K562 (cell line): Measurements from ENCODE around the gene B3GNT9. TPM values are rescaled to one million over a fixed set of nuclear protein-coding genes. Genes with fewer than 3 reads are reported as not detected.

Experiments used
- BRF1 ChIP-seq: IDR thresholded peaks from 3 replicates; pipeline ENCODE4 v1.6.1; 2011; ENCODE audit warnings: borderline replicate concordance, mild to moderate bottlenecking; ENCODE audit not compliant: insufficient read length; ENCODE audit errors: extremely low read depth
- CC2D1A ChIP-seq: fragments of 450-650 bp; IDR thresholded peaks from 2 replicates; pipeline ENCODE4 v1.6.1; 2017; ENCODE audit warnings: mild to moderate bottlenecking
- CXXC5 ChIP-seq: fragments of 250-450 bp; sonication (Bioruptor Pico); IDR thresholded peaks from 2 replicates; pipeline ENCODE4 v1.8.0; 2022; ENCODE audit warnings: inconsistent platforms, mild to moderate bottlenecking, moderate library complexity
- E4F1 ChIP-seq: fragments of 250-450 bp; sonication (Bioruptor Pico); IDR thresholded peaks from 2 replicates; pipeline ENCODE4 v1.5.0; 2021; ENCODE audit warnings: mild to moderate bottlenecking, borderline replicate concordance
- HDAC2 ChIP-seq: fragments of 450-650 bp; IDR thresholded peaks from 2 replicates; pipeline ENCODE4 v1.6.1; 2016; ENCODE audit warnings: mild to moderate bottlenecking
- NFIC ChIP-seq: fragments of 450-650 bp; IDR thresholded peaks from 2 replicates; pipeline ENCODE4 v1.6.1; 2017; ENCODE audit warnings: mild to moderate bottlenecking, inconsistent platforms
- NFIX ChIP-seq: fragments of 250-450 bp; sonication (Bioruptor Pico); IDR thresholded peaks from 2 replicates; pipeline ENCODE4 v1.4.0; 2020; ENCODE audit warnings: low read depth, mild to moderate bottlenecking, moderate library complexity
- NR4A1 ChIP-seq, 2 experiments: fragments of 250-450 bp in 1 of 2; fragments of 450-650 bp in 1 of 2; sonication (Bioruptor Pico) in 1 of 2; IDR thresholded peaks; 2 replicates each; pipeline versions ENCODE4 v1.4.0 to v1.6.1; 2016 to 2020; ENCODE audit warnings: mild to moderate bottlenecking in 2 of 2, missing compliant biosample characterization in 1 of 2, missing genetic modification characterization in 1 of 2, moderate library complexity in 1 of 2
- PHTF2 ChIP-seq: fragments of 250-450 bp; sonication (Bioruptor Pico); IDR thresholded peaks from 2 replicates; pipeline ENCODE4 v1.5.0; 2021; ENCODE audit warnings: mild to moderate bottlenecking
- POLR2A ChIP-seq: fragments of 450-650 bp; conservative IDR thresholded peaks from 2 replicates; pipeline ENCODE4 v1.6.1; 2016
- WHSC1 ChIP-seq: IDR thresholded peaks from one replicate; pipeline ENCODE4 v1.6.1; 2012; ENCODE audit warnings: low read length, control low read depth, inconsistent platforms
- ZNF347 ChIP-seq: fragments of 450-650 bp; formaldehyde crosslinking; IDR thresholded peaks from 2 replicates; pipeline ENCODE4 v1.4.0; 2020; ENCODE audit warnings: low read depth, mild to moderate bottlenecking, moderate library complexity
- ZNF778 ChIP-seq: fragments of 450-650 bp; formaldehyde crosslinking; IDR thresholded peaks from 2 replicates; pipeline ENCODE4 v1.4.0; 2020; ENCODE audit warnings: mild to moderate bottlenecking, moderate library complexity
- polyA plus RNA-seq, 8 experiments: library from polyadenylated mRNA; depleted of rRNA in 4 of 8; stranded (reverse) in 5 of 8; unstranded in 3 of 8; fragments of >200 nt; fragmentation: Nextera tagmentation in 2 of 8; fragmentation: Illumina TruSeq in 1 of 8; extraction: Ambion mirVana in 2 of 8; extraction: Trizol in 1 of 8; gene quantifications; 2 replicates each; pipeline versions ENCODE4 v1.2.1 to v1.2.3, GENCODE V29; 2011 to 2014; ENCODE audit warnings: inconsistent platforms in 1 of 8, missing spikeins in 1 of 8
- total RNA-seq, 7 experiments: library from RNA; depleted of rRNA in 6 of 7; stranded (reverse); fragments of >200 nt in 6 of 7; fragmentation: Illumina TruSeq in 2 of 7; extraction: Trizol in 2 of 7; gene quantifications; 2 replicates each; pipeline versions ENCODE4 v1.2.1 to v1.2.3, GENCODE V29; 2011 to 2021; ENCODE audit warnings: low replicate concordance in 1 of 7
- TF ChIP-seq, protein P1 (sequence below): fragments of 450-650 bp; IDR thresholded peaks from 2 replicates; pipeline ENCODE4 v1.7.0; 2016; ENCODE audit warnings: borderline replicate concordance
- TF ChIP-seq, protein P2 (sequence below), 2 experiments: fragments of 450-650 bp; IDR thresholded peaks; 2 replicates each; pipeline ENCODE4 v1.6.1; 2018; ENCODE audit warnings: mild to moderate bottlenecking in 2 of 2, low read depth in 1 of 2; ENCODE audit not compliant: partially characterized antibody in 2 of 2
- TF ChIP-seq, protein P3 (sequence below): fragments of 250-450 bp; sonication (Bioruptor Pico); IDR thresholded peaks from 2 replicates; pipeline ENCODE4 v1.4.0; 2020; ENCODE audit warnings: mild to moderate bottlenecking

B3GNT9 gene
- total and polyA plus RNA-seq, 9 of the 15 experiments (the other 6 are each of a cell fraction or from before 2014, with no cell fraction given): 0.01 to 1.8 (median 1.1) TPM; not detected in 1

- TF ChIP-seq HDAC2: no peak
- no peak for TF ChIP-seq CC2D1A
- TF ChIP-seq NR4A1 (CRISPR knock-in tag; IDR thresholded peaks at IDR 0.05): no peak
- no peak for TF ChIP-seq NR4A1 (tag; IDR thresholded peaks at IDR 0.05)
- TF ChIP-seq PHTF2: no peak
- TF ChIP-seq E4F1 (CRISPR knock-in tag): no peak
- no peak for TF ChIP-seq ZNF347
- no peak for TF ChIP-seq POLR2A
- TF ChIP-seq WHSC1: no peak
- no peak for TF ChIP-seq NFIX
- TF ChIP-seq, protein P1, sequence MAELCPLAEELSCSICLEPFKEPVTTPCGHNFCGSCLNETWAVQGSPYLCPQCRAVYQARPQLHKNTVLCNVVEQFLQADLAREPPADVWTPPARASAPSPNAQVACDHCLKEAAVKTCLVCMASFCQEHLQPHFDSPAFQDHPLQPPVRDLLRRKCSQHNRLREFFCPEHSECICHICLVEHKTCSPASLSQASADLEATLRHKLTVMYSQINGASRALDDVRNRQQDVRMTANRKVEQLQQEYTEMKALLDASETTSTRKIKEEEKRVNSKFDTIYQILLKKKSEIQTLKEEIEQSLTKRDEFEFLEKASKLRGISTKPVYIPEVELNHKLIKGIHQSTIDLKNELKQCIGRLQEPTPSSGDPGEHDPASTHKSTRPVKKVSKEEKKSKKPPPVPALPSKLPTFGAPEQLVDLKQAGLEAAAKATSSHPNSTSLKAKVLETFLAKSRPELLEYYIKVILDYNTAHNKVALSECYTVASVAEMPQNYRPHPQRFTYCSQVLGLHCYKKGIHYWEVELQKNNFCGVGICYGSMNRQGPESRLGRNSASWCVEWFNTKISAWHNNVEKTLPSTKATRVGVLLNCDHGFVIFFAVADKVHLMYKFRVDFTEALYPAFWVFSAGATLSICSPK: no peak
- 0 out of 2 replicates have a peak, but pooled peaks have one; percentile 8 for TF ChIP-seq NFIC
- no peak for TF ChIP-seq BRF1
- TF ChIP-seq, protein P2, sequence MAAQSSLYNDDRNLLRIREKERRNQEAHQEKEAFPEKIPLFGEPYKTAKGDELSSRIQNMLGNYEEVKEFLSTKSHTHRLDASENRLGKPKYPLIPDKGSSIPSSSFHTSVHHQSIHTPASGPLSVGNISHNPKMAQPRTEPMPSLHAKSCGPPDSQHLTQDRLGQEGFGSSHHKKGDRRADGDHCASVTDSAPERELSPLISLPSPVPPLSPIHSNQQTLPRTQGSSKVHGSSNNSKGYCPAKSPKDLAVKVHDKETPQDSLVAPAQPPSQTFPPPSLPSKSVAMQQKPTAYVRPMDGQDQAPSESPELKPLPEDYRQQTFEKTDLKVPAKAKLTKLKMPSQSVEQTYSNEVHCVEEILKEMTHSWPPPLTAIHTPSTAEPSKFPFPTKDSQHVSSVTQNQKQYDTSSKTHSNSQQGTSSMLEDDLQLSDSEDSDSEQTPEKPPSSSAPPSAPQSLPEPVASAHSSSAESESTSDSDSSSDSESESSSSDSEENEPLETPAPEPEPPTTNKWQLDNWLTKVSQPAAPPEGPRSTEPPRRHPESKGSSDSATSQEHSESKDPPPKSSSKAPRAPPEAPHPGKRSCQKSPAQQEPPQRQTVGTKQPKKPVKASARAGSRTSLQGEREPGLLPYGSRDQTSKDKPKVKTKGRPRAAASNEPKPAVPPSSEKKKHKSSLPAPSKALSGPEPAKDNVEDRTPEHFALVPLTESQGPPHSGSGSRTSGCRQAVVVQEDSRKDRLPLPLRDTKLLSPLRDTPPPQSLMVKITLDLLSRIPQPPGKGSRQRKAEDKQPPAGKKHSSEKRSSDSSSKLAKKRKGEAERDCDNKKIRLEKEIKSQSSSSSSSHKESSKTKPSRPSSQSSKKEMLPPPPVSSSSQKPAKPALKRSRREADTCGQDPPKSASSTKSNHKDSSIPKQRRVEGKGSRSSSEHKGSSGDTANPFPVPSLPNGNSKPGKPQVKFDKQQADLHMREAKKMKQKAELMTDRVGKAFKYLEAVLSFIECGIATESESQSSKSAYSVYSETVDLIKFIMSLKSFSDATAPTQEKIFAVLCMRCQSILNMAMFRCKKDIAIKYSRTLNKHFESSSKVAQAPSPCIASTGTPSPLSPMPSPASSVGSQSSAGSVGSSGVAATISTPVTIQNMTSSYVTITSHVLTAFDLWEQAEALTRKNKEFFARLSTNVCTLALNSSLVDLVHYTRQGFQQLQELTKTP (IDR thresholded peaks at IDR 0.05; ENCODE audit: low read depth in 1 of 2, partially characterized antibody in 2 of 2): peak in 1 of 2 experiments; percentile 3
- TF ChIP-seq, protein P3, sequence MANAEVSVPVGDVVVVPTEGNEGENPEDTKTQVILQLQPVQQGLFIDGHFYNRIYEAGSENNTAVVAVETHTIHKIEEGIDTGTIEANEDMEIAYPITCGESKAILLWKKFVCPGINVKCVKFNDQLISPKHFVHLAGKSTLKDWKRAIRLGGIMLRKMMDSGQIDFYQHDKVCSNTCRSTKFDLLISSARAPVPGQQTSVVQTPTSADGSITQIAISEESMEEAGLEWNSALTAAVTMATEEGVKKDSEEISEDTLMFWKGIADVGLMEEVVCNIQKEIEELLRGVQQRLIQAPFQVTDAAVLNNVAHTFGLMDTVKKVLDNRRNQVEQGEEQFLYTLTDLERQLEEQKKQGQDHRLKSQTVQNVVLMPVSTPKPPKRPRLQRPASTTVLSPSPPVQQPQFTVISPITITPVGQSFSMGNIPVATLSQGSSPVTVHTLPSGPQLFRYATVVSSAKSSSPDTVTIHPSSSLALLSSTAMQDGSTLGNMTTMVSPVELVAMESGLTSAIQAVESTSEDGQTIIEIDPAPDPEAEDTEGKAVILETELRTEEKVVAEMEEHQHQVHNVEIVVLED (CRISPR knock-in tag): no peak
- TF ChIP-seq ZNF778 (CRISPR knock-in tag): no peak
- peak; percentile 21; the same call in 1 of the 2 replicates for TF ChIP-seq CXXC5
Observed at GRCh38 chr16:67170168-67170948, 19.6 kb upstream of the B3GNT9 start, which contains the start of gene NOL3 (continued).
